Sigmoid colon (tissue), 7 donors: Measurements from ENCODE around the gene PDHX. TPM values are rescaled to one million over a fixed set of nuclear protein-coding genes. Genes with fewer than 3 reads are reported as not detected.

Experiments used
- DNase-seq: peaks from one replicate; pipeline ENCODE4 v3.0.0-alpha.2; 2019
- H3K27ac ChIP-seq, 4 donors: fragments of 200-600 bp; sonication (generic); one replicate each; pipeline ENCODE4 v1.5.1; 2016 to 2019; ENCODE audit warnings: mild to moderate bottlenecking in 1 of 4
- H3K27me3 ChIP-seq, 3 donors: fragments of 200-600 bp; sonication (generic); one replicate each; pipeline ENCODE4 v1.5.1; 2019; ENCODE audit warnings: mild to moderate bottlenecking in 1 of 3
- H3K36me3 ChIP-seq, 4 donors: fragments of 200-600 bp; sonication (generic); one replicate each; pipeline ENCODE4 v1.5.1; 2016 to 2019
- H3K4me1 ChIP-seq, 4 donors: fragments of 200-600 bp; sonication (generic); one replicate each; pipeline ENCODE4 v1.5.1; 2017 to 2019
- H3K4me3 ChIP-seq, 4 donors: fragments of 200-600 bp; sonication (generic); one replicate each; pipeline ENCODE4 v1.5.1; 2017 to 2019; ENCODE audit warnings: mild to moderate bottlenecking in 2 of 4, moderate library complexity in 1 of 4
- H3K9me3 ChIP-seq, 4 donors: fragments of 200-600 bp in 3 of 4; sonication (generic) in 3 of 4; one replicate each; pipeline versions ENCODE4 v1.5.1 to v1.6.1; 2013 to 2019
- CTCF ChIP-seq, 4 experiments: fragments of 450-650 bp in 3 of 4; fragments of 200-600 bp in 1 of 4; IDR thresholded peaks; one replicate each; pipeline ENCODE4 v1.5.1; 2016 to 2019; ENCODE audit warnings: antibody characterized with exemption in 4 of 4, mild to moderate bottlenecking in 3 of 4, moderate library complexity in 2 of 4
- EP300 ChIP-seq, 4 donors: sonication (generic); formaldehyde crosslinking; IDR thresholded peaks; one replicate each; pipeline ENCODE4 v1.6.1; 2017; ENCODE audit warnings: antibody characterized with exemption in 4 of 4
- POLR2A ChIP-seq, 2 donors: fragments of 450-650 bp; IDR thresholded peaks; one replicate each; pipeline ENCODE4 v1.6.1; 2016; ENCODE audit warnings: antibody characterized with exemption in 2 of 2, mild to moderate bottlenecking in 2 of 2, moderate library complexity in 2 of 2
- POLR2AphosphoS5 ChIP-seq, 4 donors: sonication (generic); formaldehyde crosslinking; IDR thresholded peaks; one replicate each; pipeline ENCODE4 v1.6.1; 2017; ENCODE audit warnings: antibody characterized with exemption in 4 of 4
- WGBS, 2 donors: extraction: QIAGEN DNeasy Blood & Tissue Kit; methylation state at CpG; one replicate each; pipeline ENCODE4 v1.1.7; 2013; 5-methylcytosine and 5-hydroxymethylcytosine counted together
- intact Hi-C: fragments of 100-400 bp; cut with DNase I; formaldehyde crosslinking; loops from one replicate; pipeline ENCODE4 v1.15.1; 2023
- polyA plus RNA-seq, 3 donors: library from polyadenylated mRNA; stranded (reverse); fragments of 200-250 nt; gene quantifications; one replicate each; pipeline ENCODE4 v1.2.3, GENCODE V29; 2013
- small RNA-seq, 3 donors: library from RNA; depleted of rRNA; stranded (forward); fragments of <200 nt; gene quantifications; one replicate each; pipeline ENCODE3, GENCODE V24; 2016
- total RNA-seq, 4 donors: library from RNA; depleted of rRNA; stranded (reverse); fragments of >200 nt; gene quantifications; one replicate each; pipeline ENCODE4 v1.1.0, GENCODE V29; 2016
- donor health status: healthy with polysubstance abuse.
- donor health status: Bipolar disorder and iron deficiency.
- donor health status: healthy.

Gene PDHX
- total and polyA plus RNA-seq, 7 donors, result 22.2 to 41.4 (median 29.6) TPM

- Histone ChIP-seq H3K27ac (no peak overlapping the region), H3K27me3 (no peaks in the 10 kb centered on the region), H3K4me1 (peaks cover 0 to 47% (median 14%) of the 10 kb centered on the region in 4 donors), H3K9me3 (no peaks in the 10 kb centered on the region), H3K36me3 (no peaks in the 10 kb centered on the region), H3K4me3 (no peak overlapping the region)
- no peak for DNase-seq
- TF ChIP-seq CTCF (IDR thresholded peaks at IDR 0.05) (no peak), POLR2A (IDR thresholded peaks at IDR 0.05) (no peak), EP300 (IDR thresholded peaks at IDR 0.05) (no peak), POLR2AphosphoS5 (IDR thresholded peaks at IDR 0.05) (no peak)
- 75 to 79% methylated on average over 1 of the region's 1 CpG for WGBS, 2 donors
- intact Hi-C loops, result no loop called here
These were observed 127.5 kb downstream of the PDHX start for GRCh38 chr11:35043936-35044335.

DNA sequence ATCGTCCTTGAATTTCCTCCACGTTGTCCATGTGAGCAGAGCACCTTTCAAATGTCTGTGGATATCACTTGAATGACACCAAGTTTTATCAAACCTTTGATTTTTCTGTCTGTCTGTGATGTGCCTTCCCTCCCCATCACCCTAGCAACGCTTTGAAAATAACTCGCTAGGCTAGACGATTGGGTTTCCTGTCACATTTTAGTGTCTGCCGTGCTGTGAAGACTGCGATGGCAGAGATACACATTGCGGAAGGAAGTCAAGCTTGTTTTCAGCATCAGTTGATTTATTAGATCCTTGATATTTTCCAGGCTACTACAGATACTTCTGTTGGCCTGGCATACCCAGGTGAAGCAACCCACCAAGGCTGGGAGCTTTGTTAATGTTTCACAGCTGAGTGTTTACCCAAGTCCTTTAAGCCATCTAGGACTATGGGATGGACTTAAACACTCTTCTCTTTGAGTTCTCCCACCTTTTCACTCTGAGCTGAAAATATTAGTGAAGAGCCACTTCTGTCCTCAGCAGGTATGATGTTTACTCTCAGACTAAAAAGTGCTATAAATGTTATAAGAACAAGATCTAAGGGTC, 128.9 kb downstream of the PDHX start:
- Histone ChIP-seq H3K4me1 (peaks cover 0 to 58% (median 22%) of the 10 kb centered on the region in 4 donors), H3K27me3 (no peaks in the 10 kb centered on the region), H3K36me3 (no peaks in the 10 kb centered on the region), H3K27ac (no peak overlapping the region), H3K4me3 (no peak overlapping the region), H3K9me3 (no peaks in the 10 kb centered on the region)
- DNase-seq, result no peak
- TF ChIP-seq POLR2AphosphoS5 (IDR thresholded peaks at IDR 0.05) (peak in 1 of 4 donors; percentile 5), EP300 (IDR thresholded peaks at IDR 0.05) (no peak)
- intact Hi-C loops, result no loop called here
- 41 to 82% methylated on average over 8 of the region's 8 CpGs for WGBS, 2 donors

Small RNA genes within 50 kb of the gene (small RNA-seq; reads per million reads assigned to genes)
- 0 to 0.22 (median 0.06) reads per million in 3 donors for gene MIR1343

Other genes with a start within 250 kb of the PDHX start
- 10 to 100 TPM; 33.0 to 43.9 (median 41.5) TPM for gene APIP, start 239 bp upstream of the PDHX start, total RNA-seq
- 10 to 100 TPM; 50.5 to 68.5 (median 51.1) TPM for gene APIP, start 239 bp upstream of the PDHX start, polyA plus RNA-seq
- gene CD44, start 222.6 kb downstream of the PDHX start, total RNA-seq, result 100 to 1,000 TPM in 2 of 4 donors, 10 to 100 TPM in 2; 74.2 to 228 (median 119) TPM
- gene CD44, start 222.6 kb downstream of the PDHX start, polyA plus RNA-seq, result 100 to 1,000 TPM in 1 of 3 donors, 10 to 100 TPM in 2; 28.4 to 154 (median 37.8) TPM